T-helper 17 cell (primary cell): ENCODE results near the gene PCDH9. TPM values are rescaled to one million over a fixed set of nuclear protein-coding genes. Genes with fewer than 3 reads are reported as not detected.
"Not testable (repeated sequence)": the region's sequence is repeated elsewhere in the genome, so short reads cannot be mapped to it uniquely, and the experiment has no call there.

Experiments used
- ATAC-seq: fragments of 150-1000 bp; cut with Tn5 transposase; 2 replicates; pipeline ENCODE4 v1.10.0; 2021; ENCODE audit warnings: mild to moderate bottlenecking, moderate library complexity
- DNase-seq, 3 donors: peaks; one replicate each; pipeline versions ENCODE4 v3.0.0 to v3.0.0-alpha.2; 2020 to 2021
- H3K9me3 ChIP-seq: one replicate; pipeline ENCODE4 v1.7.0; 2013; ENCODE audit warnings: low read length, mild to moderate bottlenecking; ENCODE audit not compliant: control insufficient read depth, poor library complexity, severe bottlenecking
- H3K27ac Mint-ChIP-seq: one replicate; pipeline ENCODE4 v1.8.0; 2022; ENCODE audit warnings: mild to moderate bottlenecking, moderate library complexity, mixed read lengths
- H3K27me3 Mint-ChIP-seq: one replicate; pipeline ENCODE4 v1.8.0; 2022; ENCODE audit warnings: mixed read lengths
- H3K36me3 Mint-ChIP-seq: one replicate; pipeline ENCODE4 v1.8.0; 2022; ENCODE audit warnings: low read depth, mixed read lengths
- H3K4me1 Mint-ChIP-seq: one replicate; pipeline ENCODE4 v1.8.0; 2022; ENCODE audit warnings: mild to moderate bottlenecking, mixed read lengths
- H3K4me3 Mint-ChIP-seq: one replicate; pipeline ENCODE4 v1.8.0; 2022; ENCODE audit warnings: mild to moderate bottlenecking, moderate library complexity, mixed read lengths
- total RNA-seq, 4 donors: library from RNA in 2 of 4; stranded (reverse) in 2 of 4; gene quantifications; one replicate each; pipeline ENCODE4 v1.2.3 and lab custom pipeline; 2022 to 2026

PCDH9 gene
- total RNA-seq, 2 donors from 2014 or later: 0.50 to 0.67 TPM

GRCh38 chr13:66640231-66640630 lies 589.9 kb downstream of the PCDH9 start:
- DNase-seq (no peak), ATAC-seq (no peak)
- Mint-ChIP-seq H3K27me3 (no peaks in the 10 kb centered on the region), H3K4me3 (no peak overlapping the region), H3K4me1 (no peaks in the 10 kb centered on the region), H3K36me3 (no peaks in the 10 kb centered on the region), H3K27ac (no peak overlapping the region)
- no peaks in the 10 kb centered on the region for H3K9me3 ChIP-seq

GRCh38 chr13:66639044-66639443 lies 591.1 kb downstream of the PCDH9 start:
- no peaks in the 10 kb centered on the region for H3K36me3 Mint-ChIP-seq
- no peak for ATAC-seq
- no peak overlapping the region for H3K27ac Mint-ChIP-seq
- DNase-seq: no peak
- H3K9me3 ChIP-seq: no peaks in the 10 kb centered on the region
- H3K4me3 Mint-ChIP-seq: no peak overlapping the region
- H3K4me1 Mint-ChIP-seq: no peaks in the 10 kb centered on the region
- H3K27me3 Mint-ChIP-seq: no peaks in the 10 kb centered on the region

DNA sequence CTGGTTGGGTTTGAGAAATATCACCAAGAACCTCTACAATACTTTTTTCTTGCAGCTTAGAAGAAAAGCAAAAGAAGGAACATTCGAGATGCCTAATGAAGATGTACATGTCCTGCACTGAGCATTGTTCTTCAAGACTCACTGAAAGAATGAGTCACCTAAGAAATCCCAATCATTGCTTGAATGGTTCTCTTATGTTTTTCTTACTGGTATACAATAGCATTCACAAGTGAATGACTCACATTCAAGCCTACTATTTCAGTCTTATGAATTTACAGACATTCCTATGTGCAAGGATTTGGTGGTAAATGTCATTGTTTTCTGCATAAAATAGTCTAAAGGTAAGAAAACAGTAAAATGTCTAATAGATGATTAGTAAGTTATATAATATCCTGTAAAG lies 594.6 kb downstream of the PCDH9 start:
- no peak overlapping the region for H3K27ac Mint-ChIP-seq
- H3K9me3 ChIP-seq: no peaks in the 10 kb centered on the region
- H3K4me3 Mint-ChIP-seq: no peak overlapping the region
- H3K36me3 Mint-ChIP-seq: no peaks in the 10 kb centered on the region
- DNase-seq: no peak
- ATAC-seq: no peak
- no peaks in the 10 kb centered on the region for H3K27me3 Mint-ChIP-seq
- H3K4me1 Mint-ChIP-seq: no peaks in the 10 kb centered on the region

- H3K27me3 Mint-ChIP-seq: no peaks in the 10 kb centered on the region
- no peak overlapping the region for H3K4me3 Mint-ChIP-seq
- no peaks in the 10 kb centered on the region for H3K36me3 Mint-ChIP-seq
- no peaks in the 10 kb centered on the region for H3K4me1 Mint-ChIP-seq
- no peak for ATAC-seq
- DNase-seq: no peak
- no peak overlapping the region for H3K27ac Mint-ChIP-seq
- peaks cover under 1% of the 10 kb centered on the region for H3K9me3 ChIP-seq
These were observed 595.8 kb downstream of the PCDH9 start for GRCh38 chr13:66634384-66634783.

- Mint-ChIP-seq H3K4me1 (no peaks in the 10 kb centered on the region), H3K36me3 (no peaks in the 10 kb centered on the region), H3K4me3 (no peak overlapping the region), H3K27me3 (no peaks in the 10 kb centered on the region), H3K27ac (no peak overlapping the region)
- DNase-seq (no peak), ATAC-seq (no peak)
- H3K9me3 ChIP-seq: peaks cover 3% of the 10 kb centered on the region
These were observed 602.6 kb downstream of the PCDH9 start for GRCh38 chr13:66627512-66627911.

DNA sequence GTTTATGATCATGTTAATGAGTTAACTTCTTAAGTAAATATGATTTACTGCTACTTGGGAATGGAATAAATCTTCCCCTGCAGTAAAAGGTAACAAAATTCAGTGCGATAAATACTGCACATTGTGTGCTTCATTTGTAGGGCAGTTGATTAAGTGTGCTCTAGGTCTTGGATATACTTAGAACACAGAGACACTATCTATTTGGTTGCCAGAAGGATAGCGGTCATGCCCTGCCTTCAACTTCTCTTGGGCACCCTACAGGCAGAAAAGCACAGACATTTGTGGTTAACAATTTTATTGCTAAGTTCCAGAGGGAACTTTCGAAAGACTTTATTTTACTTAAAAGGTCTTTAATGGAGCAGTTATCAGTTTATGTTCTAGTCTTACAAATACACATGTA lies 605.8 kb downstream of the PCDH9 start:
- no peaks in the 10 kb centered on the region for H3K4me1 Mint-ChIP-seq
- DNase-seq (no peak), ATAC-seq (no peak)
- no peak overlapping the region for H3K27ac Mint-ChIP-seq
- H3K36me3 Mint-ChIP-seq: no peaks in the 10 kb centered on the region
- peaks cover 1% of the 10 kb centered on the region for H3K9me3 ChIP-seq
- H3K27me3 Mint-ChIP-seq: no peaks in the 10 kb centered on the region
- no peak overlapping the region for H3K4me3 Mint-ChIP-seq

DNA sequence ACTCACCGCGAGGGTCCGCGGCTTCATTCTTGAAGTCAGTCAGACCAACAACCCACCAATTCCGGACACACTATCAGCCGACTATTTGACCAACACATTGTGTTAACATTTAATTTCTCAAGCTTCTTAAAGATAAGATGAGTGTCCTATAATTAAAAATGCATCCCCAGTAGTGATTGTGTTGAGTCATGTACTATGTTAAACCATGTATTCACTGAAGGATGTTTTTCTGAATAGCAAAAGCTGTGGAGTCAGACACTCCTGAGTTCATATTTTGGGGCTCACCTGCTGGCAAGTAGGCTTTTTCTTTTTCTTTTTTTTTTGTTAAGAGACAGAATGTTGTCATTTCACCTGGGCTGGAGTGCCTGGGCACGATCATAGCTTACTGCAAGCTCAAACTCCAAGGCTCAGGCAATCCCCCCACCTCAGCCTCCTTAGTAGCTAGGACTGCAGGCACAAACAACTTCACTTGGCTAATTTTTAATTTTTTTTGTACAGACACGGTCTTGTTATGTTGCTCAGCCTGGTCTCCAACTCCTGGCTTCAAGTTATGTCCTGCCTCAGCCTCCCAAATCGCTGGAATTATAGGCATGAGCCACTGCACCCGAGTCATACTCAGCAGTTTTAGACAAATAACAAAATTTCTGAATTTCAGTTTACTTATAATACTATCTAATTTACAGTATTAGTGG lies 606.9 kb downstream of the PCDH9 start:
- ATAC-seq: no peak
- Mint-ChIP-seq H3K36me3 (no peaks in the 10 kb centered on the region), H3K4me3 (no peak overlapping the region), H3K27ac (no peak overlapping the region), H3K27me3 (no peaks in the 10 kb centered on the region), H3K4me1 (no peaks in the 10 kb centered on the region)
- no peaks in the 10 kb centered on the region for H3K9me3 ChIP-seq
- no peak for DNase-seq

- H3K36me3 Mint-ChIP-seq, H3K4me1 Mint-ChIP-seq, H3K27ac Mint-ChIP-seq, ATAC-seq, H3K27me3 Mint-ChIP-seq, DNase-seq, H3K4me3 Mint-ChIP-seq, H3K9me3 ChIP-seq: not testable (repeated sequence)
These were observed 608.2 kb downstream of the PCDH9 start for GRCh38 chr13:66621906-66622447.

GRCh38 chr13:66618702-66619101 lies 611.4 kb downstream of the PCDH9 start:
- no peak for DNase-seq
- Mint-ChIP-seq H3K4me1 (no peaks in the 10 kb centered on the region), H3K27ac (no peak overlapping the region), H3K4me3 (no peak overlapping the region), H3K36me3 (no peaks in the 10 kb centered on the region), H3K27me3 (no peaks in the 10 kb centered on the region)
- H3K9me3 ChIP-seq: no peaks in the 10 kb centered on the region
- no peak for ATAC-seq

- no peaks in the 10 kb centered on the region for H3K36me3 Mint-ChIP-seq
- H3K27me3 Mint-ChIP-seq: no peaks in the 10 kb centered on the region
- no peaks in the 10 kb centered on the region for H3K4me1 Mint-ChIP-seq
- H3K9me3 ChIP-seq: no peaks in the 10 kb centered on the region
- no peak for DNase-seq
- H3K4me3 Mint-ChIP-seq: no peak overlapping the region
- no peak for ATAC-seq
- H3K27ac Mint-ChIP-seq: no peak overlapping the region
These were observed 612.4 kb downstream of the PCDH9 start for GRCh38 chr13:66617786-66618185.

- no peak overlapping the region for H3K4me3 Mint-ChIP-seq
- H3K27ac Mint-ChIP-seq: no peak overlapping the region
- ATAC-seq (no peak), DNase-seq (no peak)
- H3K36me3 Mint-ChIP-seq: no peaks in the 10 kb centered on the region
- no peaks in the 10 kb centered on the region for H3K9me3 ChIP-seq
- no peaks in the 10 kb centered on the region for H3K27me3 Mint-ChIP-seq
- no peaks in the 10 kb centered on the region for H3K4me1 Mint-ChIP-seq
These were observed 617.2 kb downstream of the PCDH9 start for GRCh38 chr13:66612983-66613382.

DNA sequence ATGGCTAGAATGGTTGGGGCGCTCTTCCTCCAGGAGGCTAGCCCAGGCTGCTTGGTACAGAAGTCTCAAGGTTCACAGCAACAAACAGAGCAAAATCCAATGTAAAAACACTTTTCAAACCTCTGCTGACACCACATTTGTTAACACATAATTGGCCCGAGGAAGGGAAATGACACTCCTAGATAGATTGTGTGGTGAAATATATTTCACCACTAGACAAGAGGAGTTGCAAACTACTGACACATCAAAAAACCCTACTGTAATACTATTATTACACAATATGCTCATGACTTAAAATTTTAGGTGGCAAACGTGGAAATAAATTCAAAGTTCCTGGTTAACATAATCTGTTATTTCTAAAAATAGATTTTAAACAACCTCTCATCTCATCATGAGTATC lies 643.6 kb downstream of the PCDH9 start:
- H3K27ac Mint-ChIP-seq: no peak overlapping the region
- no peaks in the 10 kb centered on the region for H3K36me3 Mint-ChIP-seq

DNA sequence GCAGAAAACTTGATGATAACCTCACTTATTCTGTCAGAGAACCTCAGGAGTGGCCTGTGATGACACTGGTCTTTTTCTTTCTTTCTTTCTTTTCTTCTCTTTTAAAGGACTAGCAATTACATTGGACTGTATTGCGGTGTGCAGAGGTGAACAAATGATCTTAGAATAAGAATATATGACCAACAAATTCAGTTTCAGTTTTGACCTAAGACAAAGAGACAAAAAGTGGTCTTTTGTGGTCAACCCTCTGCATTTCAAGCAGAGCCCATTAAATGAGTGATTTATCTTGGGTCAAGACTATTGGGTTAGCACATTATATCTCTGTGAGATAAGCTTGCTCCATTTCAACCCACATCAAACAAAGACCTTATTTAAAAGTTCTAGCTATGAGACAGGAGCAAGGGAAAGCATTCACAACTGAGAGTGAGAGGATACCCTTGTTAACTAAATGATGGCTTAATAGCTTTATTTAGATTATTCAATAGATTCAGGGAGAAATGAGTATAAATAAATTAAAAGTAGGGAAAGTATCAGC lies 644.4 kb downstream of the PCDH9 start:
- ATAC-seq (no peak), DNase-seq (no peak)
- no peaks in the 10 kb centered on the region for H3K36me3 Mint-ChIP-seq

More for the DNA sequence above, 643.6 kb downstream of the PCDH9 start:
- ATAC-seq (no peak), DNase-seq (no peak)
- Mint-ChIP-seq H3K27me3 (no peaks in the 10 kb centered on the region), H3K4me3 (no peak overlapping the region), H3K4me1 (no peaks in the 10 kb centered on the region)
- no peaks in the 10 kb centered on the region for H3K9me3 ChIP-seq

GRCh38 chr13:66581675-66582074 lies 648.5 kb downstream of the PCDH9 start:
- H3K9me3 ChIP-seq: no peaks in the 10 kb centered on the region
- no peak for ATAC-seq
- Mint-ChIP-seq H3K36me3 (no peaks in the 10 kb centered on the region), H3K27me3 (no peaks in the 10 kb centered on the region), H3K4me1 (no peaks in the 10 kb centered on the region), H3K4me3 (no peak overlapping the region), H3K27ac (no peak overlapping the region)
- DNase-seq: no peak

More for the DNA sequence above, 644.4 kb downstream of the PCDH9 start:
- no peaks in the 10 kb centered on the region for H3K4me1 Mint-ChIP-seq
- H3K9me3 ChIP-seq: no peaks in the 10 kb centered on the region
- H3K27ac Mint-ChIP-seq: no peak overlapping the region
- H3K4me3 Mint-ChIP-seq: no peak overlapping the region
- no peaks in the 10 kb centered on the region for H3K27me3 Mint-ChIP-seq
